Stimulated activated CD4-positive, alpha-beta T cell treated with anti-CD3 and anti-CD28 coated beads, Interleukin-12 subunit alpha, Interleukin-12 subunit beta, amount 100 ng/mL, for 48 hours (primary cell): Measurements from ENCODE around the gene ACTBL2.
"Not testable (repeated sequence)": the region's sequence is repeated elsewhere in the genome, so short reads cannot be mapped to it uniquely, and the experiment has no call there.

Experiments
- DNase-seq, 3 donors: peaks; one replicate each; pipeline ENCODE4 v3.0.0-alpha.2; 2020; ENCODE audit warnings: low read depth in 2 of 3, low spot score in 1 of 3

ACTBL2 gene

DNA sequence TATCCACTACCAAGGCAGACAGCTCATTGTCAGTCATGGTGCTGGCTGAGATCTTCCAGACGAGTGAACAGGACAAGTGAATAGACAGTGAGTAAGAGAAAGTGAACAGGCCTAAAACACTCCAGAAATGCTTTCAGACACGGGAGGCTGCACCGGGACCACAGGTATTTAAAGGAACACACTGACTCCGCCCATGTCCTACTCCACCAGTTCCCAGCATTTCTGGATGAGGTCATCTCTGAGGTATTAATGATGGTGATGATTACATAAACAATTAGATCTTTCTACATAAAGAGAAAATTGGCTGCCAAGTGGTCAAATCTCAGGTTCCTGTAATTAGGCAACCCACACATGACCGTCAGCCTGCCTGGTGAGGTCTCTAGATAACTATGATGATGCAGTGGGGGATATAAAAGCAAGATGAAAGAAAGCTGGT lies at the start of gene ACTBL2:
ACTBL2 (minus strand) TSS at position 141 of the 436 bp plus-strand sequence; CDS start at position 37, 104 bp downstream.
- no peak for DNase-seq

DNA sequence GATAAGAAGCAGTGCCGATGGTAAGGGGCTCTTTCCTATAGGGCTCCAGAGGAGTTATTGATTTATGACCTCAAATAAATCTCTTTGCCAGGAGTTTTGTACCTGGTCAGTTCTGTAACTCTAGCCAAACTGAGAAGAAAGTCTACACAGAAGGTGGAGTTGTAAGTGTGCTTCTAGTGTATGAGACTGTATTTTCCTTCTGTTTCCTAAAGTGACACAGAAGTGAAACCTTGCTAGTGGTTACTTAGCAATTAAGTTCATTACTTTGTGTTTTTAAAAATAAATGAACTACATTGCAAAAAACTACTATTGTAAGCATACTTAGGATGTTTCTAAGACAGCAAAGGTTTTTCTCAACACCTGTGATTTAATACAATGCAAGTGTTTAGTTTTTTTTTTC lies 48.7 kb upstream of the ACTBL2 start:
- no peak for DNase-seq

- no peak for DNase-seq
These were observed 47.3 kb upstream of the ACTBL2 start for GRCh38 chr5:57529864-57530263.

GRCh38 chr5:57527870-57528269 lies 45.3 kb upstream of the ACTBL2 start:
- DNase-seq: no peak

DNA sequence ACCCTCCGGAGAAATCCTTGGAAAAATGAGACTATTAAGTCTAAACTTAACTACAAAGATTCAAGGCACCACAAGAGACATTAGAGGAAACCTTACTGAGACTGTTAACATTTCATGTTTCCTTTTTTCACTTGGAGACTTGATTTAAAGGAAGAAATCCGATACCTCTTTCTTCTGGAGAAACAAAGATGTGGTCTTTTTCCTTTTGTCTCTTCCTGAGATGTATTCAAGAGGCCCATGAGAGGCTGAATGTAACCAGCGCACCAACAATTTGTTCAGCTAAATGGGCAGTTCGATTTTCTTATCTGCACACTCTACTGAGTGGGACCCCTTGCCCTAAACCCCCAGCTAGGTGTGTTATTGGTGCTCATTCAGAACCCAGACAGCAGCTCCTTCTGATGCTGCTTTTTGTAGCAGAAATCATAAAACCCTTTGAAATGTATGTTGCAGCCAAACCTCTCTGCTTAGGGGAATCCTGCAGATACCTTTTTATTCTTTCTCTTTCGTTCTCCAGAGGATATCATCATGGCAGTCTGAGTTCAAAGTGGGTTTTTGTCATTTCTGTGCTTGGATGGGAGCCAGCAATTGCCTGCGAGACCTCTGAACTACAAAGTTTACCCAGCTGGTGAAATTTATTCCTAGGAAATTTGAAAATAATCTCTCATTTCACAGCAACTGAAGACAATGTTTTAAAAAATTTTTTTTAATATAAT lies 41.9 kb upstream of the ACTBL2 start:
- DNase-seq: no peak

DNA sequence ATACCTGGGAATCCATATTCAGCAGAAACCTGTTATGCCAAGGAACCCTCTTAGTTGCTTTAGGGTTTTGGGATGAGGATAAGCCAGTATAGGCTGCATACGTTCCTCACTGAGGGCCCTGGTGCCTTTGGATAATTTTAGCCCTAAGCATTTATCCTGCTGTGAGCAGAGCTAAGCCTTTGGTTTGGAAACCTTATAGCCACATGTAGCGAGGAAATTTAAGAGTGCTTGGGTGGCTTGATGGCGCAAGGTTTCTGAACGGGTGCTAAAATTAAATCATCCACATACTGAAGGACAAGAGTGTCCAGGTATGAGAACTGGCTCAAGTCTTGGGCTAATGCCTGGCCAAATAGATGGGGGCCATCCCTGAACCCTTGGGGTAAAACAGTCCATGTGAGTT lies 39.9 kb upstream of the ACTBL2 start:
- not testable (repeated sequence) for DNase-seq

GRCh38 chr5:57518415-57518814 lies 35.8 kb upstream of the ACTBL2 start:
- not testable (repeated sequence) for DNase-seq

GRCh38 chr5:57517250-57517649 lies 34.6 kb upstream of the ACTBL2 start:
- DNase-seq: no peak

DNA sequence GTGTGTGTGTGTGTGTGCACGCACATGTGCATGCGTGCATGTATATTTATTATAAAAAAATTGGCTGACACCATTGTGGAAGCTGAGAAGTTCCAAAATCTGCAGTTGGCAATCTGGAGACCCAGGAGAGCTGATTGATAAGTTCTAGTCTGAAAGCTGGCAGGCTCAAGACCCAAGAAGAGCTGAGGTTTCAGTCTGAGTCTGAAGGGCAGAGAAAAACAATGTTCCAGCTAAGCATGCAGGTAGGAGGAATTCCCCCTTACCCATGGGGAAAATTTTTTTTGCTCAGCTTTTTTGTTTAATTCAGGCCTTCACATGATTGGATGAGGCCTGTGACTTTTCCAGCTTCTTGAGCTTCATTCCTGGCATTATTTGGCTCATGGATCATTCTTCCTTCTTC lies 31.2 kb upstream of the ACTBL2 start:
- DNase-seq: no peak

DNA sequence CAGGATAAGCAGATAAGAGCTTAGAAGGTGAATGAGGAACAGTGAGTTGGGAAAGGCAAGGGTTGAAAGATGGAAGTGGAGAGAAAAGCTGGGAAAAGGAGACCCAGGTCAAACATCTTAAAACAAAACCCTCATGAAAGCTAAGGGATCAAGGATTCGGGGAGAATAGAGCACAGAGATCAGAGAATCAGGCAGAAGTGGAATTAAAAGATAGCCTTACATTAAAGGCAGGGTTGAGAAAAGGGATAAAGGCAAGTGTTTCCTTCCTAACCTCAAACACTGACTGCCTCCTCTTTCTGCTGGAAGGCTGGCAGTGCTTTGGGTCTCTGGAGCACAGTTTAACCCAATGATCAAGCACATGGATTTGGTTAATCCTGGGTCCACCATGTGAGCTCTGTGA lies 28.7 kb upstream of the ACTBL2 start:
- no peak for DNase-seq

DNA sequence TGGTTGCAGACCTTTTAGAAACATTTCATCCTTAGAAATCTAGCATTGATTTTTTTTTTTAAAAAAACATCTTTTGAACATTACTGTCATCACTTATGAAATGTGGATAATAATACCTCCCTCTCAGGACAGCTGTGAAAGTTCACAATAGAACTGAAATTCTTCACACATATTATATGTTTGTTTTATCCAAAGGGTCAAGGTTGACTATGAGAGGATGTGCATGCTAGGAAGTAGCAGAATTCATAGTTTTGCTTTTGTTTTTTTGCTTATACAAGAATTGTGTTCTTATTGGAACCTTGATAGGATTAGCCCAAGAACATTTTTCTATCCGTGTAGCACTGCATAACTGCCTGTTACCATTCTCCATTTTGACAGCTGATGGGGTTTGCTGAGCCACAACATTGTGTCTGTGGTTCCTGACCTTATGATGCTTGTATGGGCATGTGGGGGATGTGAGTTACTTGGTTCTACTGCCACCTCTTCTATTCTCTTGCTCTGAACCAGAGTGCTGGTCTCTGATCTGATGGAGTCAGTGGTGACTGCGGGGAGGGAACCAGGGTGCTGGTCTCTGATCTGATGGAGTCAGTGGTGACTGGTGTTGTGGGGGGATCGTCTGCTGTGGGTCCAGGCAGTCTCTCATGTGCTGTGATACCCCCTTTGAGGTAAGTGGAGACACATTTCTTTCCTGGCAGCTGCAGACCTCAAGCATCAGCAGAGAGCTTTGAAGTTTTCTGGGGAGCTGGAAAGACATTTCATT lies 27.1 kb upstream of the ACTBL2 start:
- no peak for DNase-seq

DNA sequence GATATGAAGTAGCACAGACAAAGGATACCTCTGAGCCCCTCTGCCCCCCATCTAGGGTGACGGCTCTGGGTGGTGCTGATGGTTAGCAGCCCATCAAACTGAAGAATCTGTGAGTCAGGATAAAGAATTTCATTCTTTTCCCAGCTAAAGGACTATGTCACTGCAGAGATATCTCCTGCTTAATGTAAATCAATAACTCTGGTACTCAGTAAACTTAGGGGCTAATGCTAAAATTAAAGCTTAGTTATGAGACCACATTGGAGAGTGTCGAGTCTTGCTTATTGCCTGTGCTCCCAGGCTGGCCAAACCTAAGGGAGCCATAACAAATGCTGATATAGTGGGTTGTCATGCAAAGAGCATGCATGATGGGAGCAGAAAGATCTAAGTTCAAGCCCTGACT lies 25.6 kb upstream of the ACTBL2 start:
- DNase-seq: no peak

- DNase-seq: no peak
These were observed 22.9 kb upstream of the ACTBL2 start for GRCh38 chr5:57505272-57506200.

DNA sequence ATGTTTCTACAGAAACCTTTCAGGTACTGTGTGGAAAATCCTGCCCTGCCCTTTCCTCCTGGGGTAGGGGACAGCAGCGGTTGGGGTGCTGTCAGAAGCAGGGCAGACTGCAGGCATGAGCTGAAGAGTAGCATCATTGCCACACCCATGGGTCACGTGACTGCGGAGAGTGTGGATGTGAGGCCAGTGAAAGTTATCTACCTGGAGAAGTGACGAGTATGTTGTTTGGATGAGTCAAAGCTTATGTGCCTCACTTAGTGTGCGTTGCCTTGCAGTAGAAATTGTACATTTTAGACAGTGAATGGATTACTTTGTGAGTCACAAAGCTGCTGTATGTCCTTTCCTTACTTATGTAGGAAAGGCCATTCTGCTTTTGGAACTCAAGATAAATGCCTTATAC lies 21.7 kb upstream of the ACTBL2 start:
- DNase-seq: no peak

DNA sequence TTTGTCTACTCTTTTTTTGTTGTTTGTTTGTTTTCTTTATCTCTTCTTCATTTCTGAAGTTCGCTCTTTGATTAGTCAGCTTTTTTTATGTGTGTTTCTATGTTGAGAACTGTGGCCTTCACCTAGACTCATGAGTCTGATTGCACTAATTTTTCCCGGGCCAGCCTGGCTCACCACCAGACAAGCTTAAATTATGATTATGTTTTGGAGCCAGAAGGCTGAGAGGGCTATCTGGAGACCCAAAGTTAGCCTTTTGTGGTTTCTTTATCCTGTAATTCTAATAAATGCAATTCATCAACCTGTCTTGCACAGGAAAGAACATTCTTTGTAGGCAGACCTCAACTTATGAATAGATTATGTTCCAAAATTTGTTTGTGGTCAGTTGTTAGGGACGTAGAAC lies 20.8 kb upstream of the ACTBL2 start:
- no peak for DNase-seq

- no peak for DNase-seq
These were observed 19.0 kb upstream of the ACTBL2 start for GRCh38 chr5:57501414-57502201.

- no peak for DNase-seq
These were observed 16.8 kb upstream of the ACTBL2 start for GRCh38 chr5:57499262-57500050.

DNA sequence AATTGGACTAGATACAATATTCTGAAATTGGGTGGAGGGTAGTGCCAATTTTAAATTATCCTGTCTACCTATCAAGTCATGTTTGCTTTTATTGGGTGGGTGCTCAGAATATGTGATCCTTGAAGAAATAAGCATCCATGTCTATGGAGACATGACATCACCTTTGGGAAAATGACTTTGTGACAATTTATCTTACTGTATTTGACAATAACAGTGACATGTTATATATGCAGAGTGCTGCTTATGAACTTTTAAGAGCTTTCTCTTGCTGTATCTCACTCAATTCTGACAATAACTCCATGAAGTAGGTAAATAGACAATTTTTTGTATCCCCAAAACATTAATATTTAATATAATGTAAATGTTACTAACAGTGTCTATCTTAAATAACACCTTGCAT lies 15.1 kb upstream of the ACTBL2 start:
- DNase-seq: no peak

DNA sequence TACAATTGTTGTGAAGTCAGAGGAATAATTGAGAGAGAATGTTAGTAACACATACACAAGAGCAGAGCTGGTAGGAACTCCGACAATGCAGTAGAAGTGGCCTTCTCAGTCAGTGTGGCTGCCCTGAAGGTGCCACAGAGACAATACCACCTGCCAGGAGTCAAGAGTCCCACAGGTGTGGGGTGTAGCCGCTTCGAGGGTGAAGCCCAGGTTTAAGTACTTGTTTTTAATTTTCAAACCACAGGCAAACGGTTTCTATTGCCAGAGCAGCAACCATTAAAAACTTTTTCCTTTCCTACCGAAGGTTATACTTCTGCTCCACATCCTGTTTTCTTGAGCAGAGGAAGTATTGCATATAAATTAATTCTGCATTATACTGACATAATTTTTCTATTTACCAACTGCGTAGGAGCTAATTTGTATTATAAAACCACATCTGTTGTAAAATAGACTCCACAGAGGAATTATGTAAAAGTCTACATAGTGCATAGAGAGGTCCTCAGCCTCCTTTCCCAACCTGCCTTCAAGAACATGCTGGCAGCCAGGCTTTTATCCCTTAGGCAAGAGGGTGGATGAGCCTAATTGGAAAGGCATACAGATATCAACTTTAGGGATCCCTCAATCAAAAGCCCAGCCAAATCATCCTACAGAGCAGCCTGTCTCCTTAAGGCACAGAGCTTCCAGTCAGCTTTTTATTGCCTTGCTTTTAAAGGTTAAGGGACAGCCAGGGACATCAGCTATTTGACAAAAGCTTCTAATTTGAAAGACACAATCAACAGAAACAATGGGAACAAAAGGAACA lies 12.9 kb upstream of the ACTBL2 start:
- DNase-seq: no peak
